Stimulated activated naive CD4-positive, alpha-beta T cell (primary cell): ENCODE results near the gene PPIH.
"Not testable (repeated sequence)": the region's sequence is repeated elsewhere in the genome, so short reads cannot be mapped to it uniquely, and the experiment has no call there.

Experiments
- DNase-seq, 6 experiments: peaks; one replicate each; lab custom pipeline; 2025; lab: John Stamatoyannopoulos, UW

Gene PPIH

DNA sequence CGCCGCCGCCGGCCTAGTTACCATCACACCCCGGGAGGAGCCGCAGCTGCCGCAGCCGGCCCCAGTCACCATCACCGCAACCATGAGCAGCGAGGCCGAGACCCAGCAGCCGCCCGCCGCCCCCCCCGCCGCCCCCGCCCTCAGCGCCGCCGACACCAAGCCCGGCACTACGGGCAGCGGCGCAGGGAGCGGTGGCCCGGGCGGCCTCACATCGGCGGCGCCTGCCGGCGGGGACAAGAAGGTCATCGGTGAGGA, 24.2 kb downstream of the PPIH start:
- DNase-seq = not testable (repeated sequence)

DNA sequence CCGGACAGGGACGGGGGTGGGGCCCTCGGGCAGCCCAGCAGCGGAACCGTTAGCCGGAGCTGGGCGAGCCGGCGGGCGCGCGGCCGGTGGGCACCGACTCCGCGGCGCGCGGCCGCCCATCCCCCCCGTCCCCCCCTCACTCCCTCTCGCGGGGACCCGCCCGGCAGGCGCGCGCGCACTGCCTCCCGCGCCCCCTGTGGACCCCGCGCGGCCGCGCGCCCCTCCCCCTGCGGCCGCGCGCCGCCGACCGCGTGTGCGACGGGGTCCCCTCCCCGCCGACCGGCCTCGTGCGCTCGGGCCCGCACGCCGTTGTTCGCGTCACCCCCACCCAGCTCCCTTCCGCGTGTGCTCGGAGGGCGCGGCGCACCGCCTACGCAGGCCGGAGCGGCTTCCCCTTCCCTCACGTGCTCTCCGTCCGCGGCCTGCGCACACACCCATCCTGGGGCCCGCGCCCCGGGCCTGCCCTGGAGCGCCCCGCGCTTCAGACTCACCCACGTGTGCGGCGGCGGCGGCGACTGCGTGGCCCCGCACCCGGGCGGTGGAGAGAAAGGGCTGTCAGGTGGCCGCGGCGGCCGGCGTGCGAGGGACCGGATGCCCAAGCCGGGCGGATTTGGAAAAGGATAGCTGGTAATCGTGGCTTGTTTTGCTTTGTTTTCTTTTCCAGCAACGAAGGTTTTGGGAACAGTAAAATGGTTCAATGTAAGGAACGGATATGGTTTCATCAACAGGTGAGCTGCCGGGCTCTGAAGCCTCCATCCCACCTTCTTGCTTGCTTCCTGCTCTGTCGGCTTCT, 24.7 kb downstream of the PPIH start:
- peak; percentile 42 to 62 (median 54) for DNase-seq

DNA sequence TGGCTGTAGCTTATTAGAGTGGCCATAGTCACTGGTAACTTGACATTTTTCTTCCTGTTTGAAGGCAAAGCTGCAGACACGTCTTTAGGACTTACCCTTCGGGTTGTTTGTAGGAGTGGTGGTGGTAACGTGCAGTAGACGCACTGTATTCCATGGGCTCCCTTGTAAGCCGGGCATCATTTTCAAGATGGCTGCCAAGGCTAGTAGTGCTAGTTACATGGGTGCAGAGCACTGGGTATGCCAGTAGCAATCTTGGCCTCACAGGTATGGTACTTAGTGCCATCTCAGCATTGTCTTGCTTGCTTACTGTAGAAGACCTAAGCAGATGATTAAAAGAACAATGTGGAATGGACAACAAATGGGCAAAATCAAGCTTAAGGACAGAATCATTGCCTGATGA, 25.9 kb downstream of the PPIH start:
- DNase-seq = peak in 1 of 6 experiments; percentile 2

DNA sequence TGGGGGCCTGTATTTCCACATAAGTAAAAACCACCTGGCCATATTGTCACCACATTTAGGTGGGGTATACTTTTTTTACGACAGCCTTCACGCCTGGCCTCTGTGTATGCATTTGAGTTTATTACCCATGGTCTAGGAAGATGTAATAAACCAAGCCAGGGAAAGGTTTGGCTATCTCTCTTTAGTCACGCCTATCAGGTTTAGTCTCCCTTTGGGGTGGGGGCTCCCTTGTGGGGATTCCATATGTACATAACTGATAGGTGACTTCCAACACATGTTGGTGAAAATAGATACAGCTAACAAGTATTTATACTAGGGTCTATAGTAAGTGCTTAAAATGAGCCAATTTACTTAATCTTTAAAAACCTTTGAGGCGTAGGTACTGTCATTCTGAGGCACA, 28.2 kb downstream of the PPIH start:
- DNase-seq = no peak

DNA sequence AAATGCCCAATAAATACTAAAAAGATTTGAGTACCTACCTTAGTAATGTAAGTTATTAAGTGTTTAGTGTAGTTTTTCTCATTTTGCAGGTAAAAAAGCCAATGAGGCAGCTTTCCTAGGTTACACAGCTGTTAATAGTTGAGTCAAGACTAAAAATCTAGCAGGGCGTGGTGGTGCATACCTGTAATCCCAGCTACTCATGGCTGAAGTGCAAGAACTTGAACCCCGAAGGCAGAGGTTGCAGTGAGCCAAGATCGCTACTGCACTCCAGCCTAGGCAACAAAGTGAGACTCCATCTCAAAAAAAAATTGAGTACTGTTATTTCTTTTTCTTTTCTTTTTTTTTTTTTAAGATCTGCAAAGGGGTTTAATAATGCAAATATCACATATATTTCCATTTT, 31.7 kb downstream of the PPIH start:
- no peak for DNase-seq

DNA sequence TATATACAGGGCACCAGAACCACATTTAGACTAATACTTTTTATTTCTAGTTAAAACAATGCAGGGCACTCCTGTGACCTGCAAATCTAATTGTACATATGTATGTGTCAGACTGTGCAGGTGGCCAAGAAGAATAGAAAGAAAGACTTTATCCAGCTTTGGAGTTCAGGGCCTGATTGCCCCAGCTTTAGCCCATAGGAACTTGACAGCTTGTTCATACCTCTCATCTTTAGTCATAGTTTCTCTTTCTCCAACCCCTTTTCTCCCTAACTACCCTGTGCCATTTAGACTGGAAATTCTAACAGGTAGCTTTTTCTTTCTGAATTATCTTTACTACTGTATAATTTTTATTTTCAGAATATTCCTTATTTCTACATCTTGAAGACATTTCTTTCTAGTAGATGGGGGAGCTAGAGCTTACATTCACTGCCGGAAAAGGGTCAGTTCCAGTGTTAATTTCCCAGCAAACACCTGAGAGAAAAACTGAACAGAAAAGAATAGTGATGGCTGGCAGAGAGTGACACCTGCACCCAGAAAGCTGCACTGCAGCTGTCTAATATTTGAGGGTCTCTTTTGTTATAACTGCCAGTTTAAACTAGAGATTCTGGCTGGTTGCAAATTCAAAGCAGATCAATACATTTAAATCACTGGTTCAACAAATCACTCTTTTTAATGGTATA, 32.4 kb downstream of the PPIH start:
- DNase-seq = no peak

DNA sequence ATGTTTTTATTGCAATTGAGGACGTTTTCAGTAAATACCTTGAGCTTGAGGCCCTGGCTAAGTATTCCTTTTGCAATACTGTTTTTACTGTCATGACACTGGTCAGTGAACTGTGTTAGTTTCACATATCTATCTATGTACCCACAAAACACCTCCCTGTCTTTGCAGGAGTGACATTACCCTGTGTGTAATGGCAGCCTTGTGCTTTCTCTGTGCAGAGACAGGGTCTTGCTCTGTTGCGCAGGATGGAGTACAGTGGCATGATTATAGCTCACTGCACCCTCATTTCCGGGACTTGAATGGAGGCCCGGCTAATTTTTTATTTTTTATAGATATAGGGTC, 32.9 kb downstream of the PPIH start:
- DNase-seq = no peak

DNA sequence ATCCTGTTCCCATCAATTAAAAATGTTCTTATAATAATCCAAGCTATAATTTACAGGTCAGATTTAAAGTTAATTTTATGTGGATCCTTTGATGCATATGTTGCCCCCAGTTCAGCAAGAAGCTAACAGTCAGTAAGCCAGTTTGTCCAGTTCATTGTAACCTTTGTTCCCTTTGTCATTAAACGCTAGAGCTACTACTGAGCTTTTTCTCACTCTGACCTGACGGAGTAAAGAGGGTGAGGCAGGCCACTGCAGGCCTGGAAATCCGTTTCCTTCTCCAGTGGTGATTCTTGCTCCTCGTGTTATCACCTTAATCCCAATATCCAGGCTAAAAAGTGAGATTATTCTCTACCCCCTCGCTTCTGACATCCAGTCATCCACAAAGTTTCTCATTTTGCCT, 34.2 kb downstream of the PPIH start:
- DNase-seq = no peak

DNA sequence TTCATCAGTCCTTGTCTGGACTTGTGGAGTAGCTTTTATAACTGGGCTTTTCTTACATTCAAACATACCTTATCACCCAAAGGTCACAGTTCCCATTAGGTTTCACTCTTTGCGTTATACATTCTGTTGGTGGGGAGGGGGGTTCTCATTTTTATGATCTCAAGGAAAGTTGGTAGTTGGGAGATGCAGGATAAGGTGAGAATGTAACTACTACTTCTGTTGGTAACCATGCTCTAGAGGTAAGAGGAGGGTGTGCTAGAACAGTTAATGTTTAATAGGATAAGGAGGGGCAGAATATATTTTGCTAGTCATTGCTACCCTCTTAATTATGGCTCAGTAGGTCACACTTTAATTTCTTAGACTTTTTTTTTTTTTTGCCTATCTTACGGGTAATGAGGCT, 34.7 kb downstream of the PPIH start:
- DNase-seq = no peak

DNA sequence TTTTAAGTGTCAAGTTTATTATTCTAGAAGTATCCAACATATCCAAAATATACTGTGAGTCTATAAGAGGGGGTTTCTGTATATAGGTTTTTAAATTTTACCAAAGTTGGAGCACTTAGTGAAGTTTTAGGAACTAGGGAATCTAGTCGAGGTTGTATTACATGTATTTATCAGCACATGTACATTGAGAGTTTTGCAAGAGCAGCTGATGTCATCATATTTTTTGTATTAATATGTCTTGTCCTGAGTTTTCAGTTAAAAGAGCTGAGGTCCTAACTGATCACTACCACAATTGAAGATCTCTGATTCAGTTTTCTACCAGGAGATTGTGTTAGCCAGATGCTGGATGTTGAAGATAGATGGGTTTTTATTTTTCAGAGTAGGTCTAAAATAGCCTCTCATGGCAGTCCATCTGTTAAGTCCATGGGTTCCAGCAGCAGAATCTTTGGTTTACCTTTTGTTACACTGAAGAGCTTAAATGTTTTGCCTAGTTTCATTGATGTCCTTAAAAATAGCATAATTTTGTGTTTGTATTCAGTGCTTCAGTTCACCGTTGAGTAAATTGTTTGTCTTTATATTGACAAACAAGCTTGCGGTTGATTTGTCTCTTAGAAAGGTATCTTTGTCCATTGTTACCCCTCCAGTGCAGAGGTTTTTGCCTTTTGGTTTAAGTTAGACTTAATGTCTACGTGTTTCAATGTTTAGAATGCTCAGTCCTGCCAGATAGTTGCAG, 40.0 kb downstream of the PPIH start:
- no peak for DNase-seq

DNA sequence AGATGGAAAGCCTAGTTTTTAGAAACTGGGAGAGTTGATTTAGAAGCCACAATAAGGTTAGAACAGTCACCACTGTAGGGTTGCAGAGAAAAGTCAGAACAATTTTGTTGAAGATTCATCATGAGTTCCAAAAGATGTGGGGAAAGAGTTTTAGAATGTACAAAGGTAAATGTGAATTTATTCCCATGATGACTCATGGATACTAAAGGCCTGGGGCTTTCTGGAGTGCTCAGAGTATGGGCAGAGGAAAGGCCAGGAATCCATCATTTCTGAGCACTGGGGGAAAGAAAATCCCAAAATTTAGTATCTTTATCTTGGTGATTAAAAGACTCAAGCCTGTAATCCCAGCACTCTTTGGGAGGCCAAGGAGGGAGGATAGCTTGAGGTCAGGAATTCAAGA, 41.8 kb downstream of the PPIH start:
- no peak for DNase-seq

DNA sequence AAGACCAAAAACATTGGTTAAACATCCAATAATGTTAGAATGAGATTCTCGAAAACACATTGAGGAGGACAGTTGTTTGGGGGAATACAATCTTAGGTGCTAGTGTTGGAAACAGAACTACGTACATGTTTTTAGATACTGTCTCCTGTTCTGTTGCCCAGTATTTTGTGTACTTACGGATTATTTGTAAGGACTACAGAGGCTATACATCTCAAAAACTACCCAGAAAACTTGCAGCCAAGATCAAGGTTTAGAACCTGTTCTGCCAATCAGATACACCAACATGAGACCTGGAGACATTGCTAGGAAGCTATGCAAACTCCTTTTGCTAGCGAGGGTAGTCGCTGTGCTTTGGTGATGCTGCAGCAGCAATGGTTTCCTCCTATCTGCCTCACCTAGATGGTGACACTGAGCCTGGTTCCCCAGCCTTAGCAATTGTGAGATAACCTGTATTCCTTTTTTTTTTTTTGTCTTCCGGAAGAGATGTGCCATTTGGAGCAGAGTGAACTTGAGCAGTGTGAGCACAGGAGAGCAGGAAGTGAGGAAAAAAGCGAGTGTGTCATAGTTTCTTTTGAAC, 45.8 kb downstream of the PPIH start:
- no peak for DNase-seq

DNA sequence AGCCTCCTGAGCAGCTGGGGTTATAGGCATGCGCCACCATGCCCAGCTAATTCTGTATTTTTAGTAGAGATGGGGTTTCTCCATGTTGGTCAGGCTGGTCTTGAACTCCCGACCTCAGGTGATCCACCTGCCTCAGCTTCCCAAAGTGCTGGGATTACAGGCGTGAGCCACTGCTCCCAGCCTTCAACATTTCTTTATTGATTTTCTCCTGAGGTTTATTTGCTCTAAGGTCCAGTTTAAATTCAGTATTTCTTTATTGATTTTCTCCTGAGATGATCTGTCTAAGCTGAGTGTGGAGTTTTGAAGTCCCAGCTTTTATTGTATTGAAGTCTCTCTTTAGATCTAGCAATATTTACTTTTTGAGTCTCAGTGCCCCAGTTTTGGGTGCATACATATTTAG, 54.6 kb downstream of the PPIH start:
- not testable (repeated sequence) for DNase-seq

DNA sequence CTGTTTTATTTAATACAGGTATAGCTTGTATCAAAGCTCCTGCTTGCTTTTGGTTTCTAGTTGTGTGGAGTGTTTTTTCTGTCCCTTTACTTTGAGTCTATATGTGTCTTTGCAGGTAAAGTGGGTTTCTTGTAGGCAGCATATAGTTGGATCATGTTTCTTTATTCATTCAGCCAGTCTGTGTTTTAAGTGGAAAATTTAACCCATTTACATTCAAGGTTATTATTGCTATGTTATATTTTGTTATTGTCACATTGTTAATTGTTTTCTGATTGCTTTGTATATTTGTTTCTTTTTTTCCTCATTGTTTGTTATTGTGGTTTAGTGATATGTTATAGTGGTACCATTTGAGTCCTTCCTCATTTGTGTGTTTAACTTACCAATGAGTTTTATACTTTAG, 55.1 kb downstream of the PPIH start:
- DNase-seq = no peak

DNA sequence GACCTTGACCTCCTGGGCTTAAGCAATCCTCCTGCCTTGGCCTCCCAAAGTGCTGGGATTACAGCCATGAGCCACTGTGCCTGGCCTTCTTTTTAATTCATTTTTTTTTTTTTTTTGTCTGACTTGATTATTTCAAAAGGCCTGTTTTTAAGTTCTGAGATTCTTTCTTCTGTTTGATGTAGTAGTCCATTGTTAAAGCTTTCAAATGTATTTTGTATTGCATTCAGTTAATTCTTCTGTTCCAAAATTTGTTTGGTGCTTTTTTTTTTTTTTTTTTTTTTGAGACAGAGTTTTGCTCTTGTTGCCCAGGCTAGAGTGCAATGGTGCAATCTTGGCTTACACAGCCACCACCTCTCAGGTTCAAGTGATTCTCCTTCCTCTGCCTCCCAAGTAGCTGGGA, 56.2 kb downstream of the PPIH start:
- DNase-seq = not testable (repeated sequence)

DNA sequence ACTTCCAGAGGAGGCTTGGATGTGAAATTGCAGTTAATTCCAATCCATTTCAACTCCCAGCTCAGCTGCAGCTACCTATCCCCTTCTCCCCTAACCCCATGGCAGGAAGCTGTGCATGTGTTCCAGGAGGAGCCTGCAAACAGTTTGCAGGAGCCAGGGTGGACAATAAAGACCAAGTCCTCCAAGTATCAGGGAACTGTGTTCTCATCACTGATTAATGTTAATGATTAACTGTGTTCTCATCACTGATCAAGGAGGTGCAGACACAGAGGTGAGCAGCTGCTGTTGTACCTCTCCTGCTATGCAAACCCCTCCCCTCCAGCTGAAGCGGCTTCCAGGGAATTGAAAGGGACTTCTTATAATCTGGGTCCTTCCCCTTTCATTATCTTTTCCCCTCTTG, 62.6 kb downstream of the PPIH start:
- no peak for DNase-seq

DNA sequence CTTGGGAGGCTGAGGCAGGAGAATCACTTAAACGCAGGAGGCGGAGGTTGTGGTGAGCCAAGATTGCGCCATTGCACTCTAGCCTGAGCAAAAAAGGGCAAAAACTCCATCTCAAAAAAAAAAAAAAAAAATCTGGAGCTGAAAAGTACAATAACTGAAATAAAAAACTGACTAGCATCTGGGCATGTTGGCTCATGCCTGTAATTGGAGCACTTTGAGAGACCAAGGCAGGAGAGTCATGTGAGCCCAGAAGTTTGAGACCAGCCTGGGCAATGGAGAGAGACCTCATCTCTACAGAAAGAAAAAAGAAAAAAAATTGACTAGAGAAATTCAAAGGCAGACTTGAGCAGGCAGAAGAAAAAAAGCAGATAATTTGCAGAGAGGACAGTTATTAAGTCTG, 63.7 kb downstream of the PPIH start:
- no peak for DNase-seq

DNA sequence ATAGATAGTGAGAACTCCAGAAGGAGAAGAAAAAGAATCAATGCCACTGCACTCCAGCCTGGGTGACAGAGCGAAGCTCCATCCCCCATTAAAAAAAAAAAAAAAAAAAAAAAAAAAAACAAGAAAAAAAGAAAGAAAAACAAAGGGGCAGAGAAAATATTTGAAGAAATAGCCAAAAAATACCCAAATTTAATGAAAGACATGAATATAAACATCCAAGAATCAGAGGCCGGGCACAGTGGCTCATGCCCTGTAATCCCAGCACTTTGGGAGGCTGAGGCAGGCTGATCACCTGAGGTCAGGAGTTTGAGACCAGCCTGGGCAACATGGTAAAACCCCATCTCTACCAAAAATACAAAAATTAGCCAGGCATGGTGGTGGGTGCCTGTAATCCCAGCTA, 64.2 kb downstream of the PPIH start:
- DNase-seq = not testable (repeated sequence)

DNA sequence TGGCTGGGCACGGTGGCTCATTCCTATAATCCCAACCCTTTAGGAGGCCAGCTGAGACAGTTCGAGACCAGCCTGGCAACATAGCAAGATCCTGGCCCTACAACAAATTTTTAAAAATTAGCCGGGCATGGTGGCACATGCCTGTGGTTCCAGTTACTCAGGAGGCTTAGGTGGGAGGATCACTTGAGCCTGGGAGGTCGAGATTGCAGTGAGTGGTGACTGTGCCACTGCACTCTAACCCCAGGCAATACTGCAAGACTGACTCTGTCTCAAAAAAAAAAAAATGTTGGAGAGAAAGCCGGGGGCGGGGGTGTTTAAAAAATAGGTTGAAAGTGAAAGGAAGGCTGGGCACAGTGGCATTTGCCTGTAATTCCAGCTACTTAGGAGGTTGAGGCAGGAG, 65.3 kb downstream of the PPIH start:
- DNase-seq = no peak

DNA sequence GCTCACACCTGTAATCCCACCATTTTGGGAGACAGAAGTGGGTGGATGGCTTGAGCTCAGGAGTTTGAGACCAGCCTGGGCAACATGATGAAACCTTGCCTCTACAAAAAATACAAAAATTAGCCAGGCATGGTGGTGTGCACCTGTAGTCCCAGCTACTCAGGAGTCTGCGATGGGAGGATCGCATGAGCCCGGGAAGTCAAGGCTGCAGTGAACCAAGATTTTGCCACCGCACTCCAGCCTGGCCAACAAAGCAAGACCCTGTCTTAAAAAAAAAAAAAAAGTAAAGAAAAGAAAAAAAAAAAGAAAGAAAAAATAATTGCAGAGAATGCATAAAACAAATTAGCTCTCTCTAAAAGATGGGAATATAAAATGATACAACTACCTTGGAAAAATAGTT, 67.6 kb downstream of the PPIH start:
- DNase-seq = not testable (repeated sequence)
